ENCODE data around the gene ANKRD40CL.
A peak's percentile ranks its signal among the peaks of the same experiment; 100 is the strongest.

The ANKRD40CL gene

GRCh38 chr17:50722746-50723145 is 44.6 kb downstream of the ANKRD40CL start:
- no peak for DNase-seq (ENCODE audit: extremely low read depth, low read depth)
- TF ChIP-seq, protein P1, sequence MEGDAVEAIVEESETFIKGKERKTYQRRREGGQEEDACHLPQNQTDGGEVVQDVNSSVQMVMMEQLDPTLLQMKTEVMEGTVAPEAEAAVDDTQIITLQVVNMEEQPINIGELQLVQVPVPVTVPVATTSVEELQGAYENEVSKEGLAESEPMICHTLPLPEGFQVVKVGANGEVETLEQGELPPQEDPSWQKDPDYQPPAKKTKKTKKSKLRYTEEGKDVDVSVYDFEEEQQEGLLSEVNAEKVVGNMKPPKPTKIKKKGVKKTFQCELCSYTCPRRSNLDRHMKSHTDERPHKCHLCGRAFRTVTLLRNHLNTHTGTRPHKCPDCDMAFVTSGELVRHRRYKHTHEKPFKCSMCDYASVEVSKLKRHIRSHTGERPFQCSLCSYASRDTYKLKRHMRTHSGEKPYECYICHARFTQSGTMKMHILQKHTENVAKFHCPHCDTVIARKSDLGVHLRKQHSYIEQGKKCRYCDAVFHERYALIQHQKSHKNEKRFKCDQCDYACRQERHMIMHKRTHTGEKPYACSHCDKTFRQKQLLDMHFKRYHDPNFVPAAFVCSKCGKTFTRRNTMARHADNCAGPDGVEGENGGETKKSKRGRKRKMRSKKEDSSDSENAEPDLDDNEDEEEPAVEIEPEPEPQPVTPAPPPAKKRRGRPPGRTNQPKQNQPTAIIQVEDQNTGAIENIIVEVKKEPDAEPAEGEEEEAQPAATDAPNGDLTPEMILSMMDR (IDR thresholded peaks at IDR 0.05; ENCODE audit: low read depth, low read length) = no peak

- TF ChIP-seq, protein P1 (IDR thresholded peaks at IDR 0.05; ENCODE audit: low read depth, low read length) = no peak
- DNase-seq (ENCODE audit: extremely low read depth, low read depth) = no peak
Measured at GRCh38 chr17:50721194-50722010, 45.9 kb downstream of the ANKRD40CL start.

DNA sequence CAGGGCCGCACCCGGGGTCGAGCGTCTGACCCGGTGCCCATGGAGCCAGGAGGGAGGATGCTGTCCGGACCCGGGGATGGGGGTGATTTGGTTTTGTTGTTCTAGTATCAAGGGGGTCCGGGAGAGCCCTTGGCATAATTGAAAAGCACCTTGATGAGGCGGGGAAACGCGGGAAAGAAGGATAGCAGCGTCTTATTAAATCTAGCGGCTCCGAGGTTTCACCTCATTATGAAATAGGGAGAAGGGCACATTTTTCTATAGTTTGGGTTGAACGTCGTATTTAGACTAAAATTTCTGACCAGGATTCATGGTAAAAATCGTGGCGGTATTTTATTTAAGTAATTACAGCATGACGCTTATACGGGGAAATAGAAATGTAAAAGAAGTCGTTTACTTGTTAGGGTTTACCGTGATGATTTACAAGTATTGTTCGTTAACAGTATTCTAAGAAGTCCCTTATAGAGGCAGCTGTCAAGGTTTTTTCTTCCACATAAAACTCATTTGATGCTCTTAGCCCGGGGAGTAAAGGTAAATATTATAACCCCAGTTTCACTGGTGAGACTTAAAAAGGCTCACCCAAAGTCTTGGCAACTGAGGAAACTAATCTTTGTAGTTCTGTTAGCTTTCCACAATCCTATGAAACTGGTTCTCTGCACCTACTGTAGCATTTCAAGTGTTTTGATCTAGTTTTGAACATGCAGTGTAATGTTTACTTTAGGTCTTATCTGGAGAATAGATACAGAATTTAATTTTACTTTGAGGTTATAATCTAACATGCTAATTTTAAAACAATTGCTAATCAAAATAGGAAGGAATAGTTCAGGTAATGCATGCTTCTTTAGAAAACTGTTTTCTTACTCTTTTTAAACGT is 47.2 kb downstream of the ANKRD40CL start:
- DNase-seq (ENCODE audit: extremely low read depth, low read depth) = no peak
- TF ChIP-seq, protein P1 (IDR thresholded peaks at IDR 0.05; ENCODE audit: low read depth, low read length) = no peak

GRCh38 chr17:50719144-50719923 is 48.0 kb downstream of the ANKRD40CL start, which contains the start of gene LUC7L3:
Gene LUC7L3 (plus strand): TSS chr17:50719603. CDS start chr17:50719733, 130 bp downstream.
- peak; percentile 83 for DNase-seq (ENCODE audit: extremely low read depth, low read depth)
- TF ChIP-seq, protein P1 (IDR thresholded peaks at IDR 0.05; ENCODE audit: low read depth, low read length) = no peak

DNA sequence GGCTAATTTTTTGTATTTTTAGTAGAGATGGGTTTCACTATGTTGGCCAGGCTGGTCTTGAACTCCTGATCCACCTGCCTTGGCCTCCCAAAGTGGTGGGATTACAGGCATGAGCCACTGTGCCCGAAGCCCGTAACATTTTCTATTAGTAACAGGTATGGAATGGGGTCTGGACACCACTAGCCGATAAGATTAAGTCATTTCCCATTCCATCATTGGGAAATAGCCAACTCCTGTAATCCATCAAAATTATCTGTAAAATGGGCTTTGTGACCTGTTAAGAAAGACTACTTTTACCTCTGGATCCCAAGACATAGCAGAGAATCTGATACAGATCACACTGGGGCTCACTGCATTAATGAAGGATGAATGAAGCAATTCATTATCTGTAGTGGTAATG is 51.8 kb downstream of the ANKRD40CL start:
- TF ChIP-seq, protein P1 (IDR thresholded peaks at IDR 0.05; ENCODE audit: low read depth, low read length) = no peak
- no peak for DNase-seq (ENCODE audit: extremely low read depth, low read depth)

- TF ChIP-seq, protein P1 (IDR thresholded peaks at IDR 0.05; ENCODE audit: low read depth, low read length) = no peak
- no peak for DNase-seq (ENCODE audit: extremely low read depth, low read depth)
Measured at GRCh38 chr17:50712641-50713040, 54.7 kb downstream of the ANKRD40CL start.
